ENCODE results near the gene APOBR.

- TF ChIP-seq POLR2A (IDR thresholded peaks at IDR 0.05) = no peak
- no peak for TF ChIP-seq CTCF (IDR thresholded peaks at IDR 0.05)
Observed at GRCh38 chr16:28502290-28502689, 7.8 kb downstream of the APOBR start.
